Esophagus muscularis mucosa (tissue), 4 donors: ENCODE results near the gene MB. TPM values are rescaled to one million over a fixed set of nuclear protein-coding genes. Genes with fewer than 3 reads are reported as not detected.

Experiments
- DNase-seq: peaks from one replicate; pipeline ENCODE4 v3.0.0-alpha.2; 2017; ENCODE audit errors: extremely low spot score
- H3K27ac ChIP-seq, 4 donors: fragments of 200-600 bp; sonication (generic); replicated peaks in 1 of 4; 1 replicate in 3 of 4; 2 replicates in 1 of 4; pipeline ENCODE4 v1.5.1; 2016 to 2019; ENCODE audit warnings: mild to moderate bottlenecking in 1 of 4
- H3K27me3 ChIP-seq, 4 donors: fragments of 200-600 bp; sonication (generic); one replicate each; pipeline versions ENCODE4 v1.5.1 to v1.6.0; 2016 to 2019
- H3K36me3 ChIP-seq, 4 donors: fragments of 200-600 bp; sonication (generic); one replicate each; pipeline ENCODE4 v1.5.1; 2016 to 2019
- H3K4me1 ChIP-seq, 4 donors: fragments of 200-600 bp; sonication (generic); one replicate each; pipeline ENCODE4 v1.5.1; 2016 to 2019
- H3K4me3 ChIP-seq, 4 donors: fragments of 200-600 bp; sonication (generic); 1 replicate in 2 of 4; 2 replicates in 2 of 4; pipeline ENCODE4 v1.5.1; 2016 to 2019; ENCODE audit warnings: mild to moderate bottlenecking in 4 of 4, moderate library complexity in 1 of 4
- H3K9me3 ChIP-seq, 4 donors: fragments of 200-600 bp; sonication (generic); 1 replicate in 3 of 4; 2 replicates in 1 of 4; pipeline ENCODE4 v1.5.1; 2016 to 2019
- CTCF ChIP-seq, 3 experiments: fragments of 200-600 bp in 2 of 3; fragments of 450-650 bp in 1 of 3; sonication (generic) in 2 of 3; IDR thresholded peaks; one replicate each; pipeline ENCODE4 v1.5.1; 2017 to 2019; ENCODE audit warnings: antibody characterized with exemption in 3 of 3, mild to moderate bottlenecking in 2 of 3, moderate library complexity in 1 of 3
- EP300 ChIP-seq: sonication (generic); formaldehyde crosslinking; IDR thresholded peaks from one replicate; pipeline ENCODE4 v1.6.1; 2017; ENCODE audit warnings: antibody characterized with exemption
- POLR2A ChIP-seq: fragments of 450-650 bp; IDR thresholded peaks from one replicate; pipeline ENCODE4 v1.6.1; 2017; ENCODE audit warnings: antibody characterized with exemption, moderate library complexity, mild to moderate bottlenecking, low read depth
- POLR2AphosphoS5 ChIP-seq, 2 donors: sonication (generic); formaldehyde crosslinking; IDR thresholded peaks; one replicate each; pipeline ENCODE4 v1.6.1; 2017; ENCODE audit warnings: antibody characterized with exemption in 2 of 2
- WGBS: methylation state at CpG from one replicate; pipeline ENCODE4 v1.1.5; 2018; 5-methylcytosine and 5-hydroxymethylcytosine counted together
- intact Hi-C: fragments of 100-400 bp; cut with DNase I; formaldehyde crosslinking; loops from one replicate; pipeline ENCODE4 v1.15.1; 2023
- total RNA-seq, 4 donors: library from RNA; depleted of rRNA; stranded (reverse); fragments of >200 nt; gene quantifications; one replicate each; pipeline versions ENCODE4 v1.1.0 to v1.2.1, GENCODE V29; 2016

The MB gene
- total RNA-seq, 4 donors from 2014 or later = 0.63 to 3.0 TPM; not detected in 2

GRCh38 chr22:35634943-35635540 lies 17.9 kb upstream of the MB start:
- intact Hi-C loops = no loop called here
- no peak overlapping the region for H3K27ac ChIP-seq
- DNase-seq = no peak
- H3K36me3 ChIP-seq = no peaks in the 10 kb centered on the region
- no peaks in the 10 kb centered on the region for H3K9me3 ChIP-seq
- peaks cover 22 to 34% (median 31%) of the 10 kb centered on the region in 4 donors for H3K4me1 ChIP-seq
- no peak for TF ChIP-seq EP300
- TF ChIP-seq POLR2A = no peak
- no peak for TF ChIP-seq POLR2AphosphoS5 (IDR thresholded peaks at IDR 0.05)
- TF ChIP-seq CTCF (IDR thresholded peaks at IDR 0.05) = no peak
- WGBS = 84% methylated on average over 3 of the region's 3 CpGs
- H3K4me3 ChIP-seq = no peak overlapping the region
- H3K27me3 ChIP-seq = no peaks in the 10 kb centered on the region

GRCh38 chr22:35634015-35634414 lies 16.9 kb upstream of the MB start:
- no peak for DNase-seq
- Histone ChIP-seq H3K4me1 (peaks cover 26 to 39% (median 37%) of the 10 kb centered on the region in 4 donors), H3K27me3 (no peaks in the 10 kb centered on the region), H3K27ac (no peak overlapping the region), H3K4me3 (no peak overlapping the region), H3K9me3 (no peaks in the 10 kb centered on the region), H3K36me3 (no peaks in the 10 kb centered on the region)
- WGBS = 87% methylated on average over 4 of the region's 5 CpGs
- intact Hi-C loops = no loop called here
- no peak for TF ChIP-seq POLR2A
- TF ChIP-seq POLR2AphosphoS5 (IDR thresholded peaks at IDR 0.05) = no peak
- no peak for TF ChIP-seq EP300
- no peak for TF ChIP-seq CTCF (IDR thresholded peaks at IDR 0.05)

GRCh38 chr22:35633520-35633919 lies 16.4 kb upstream of the MB start:
- peaks cover 21 to 37% (median 34%) of the 10 kb centered on the region in 4 donors for H3K4me1 ChIP-seq
- H3K27me3 ChIP-seq = no peaks in the 10 kb centered on the region
- 90% methylated on average over 18 of the region's 18 CpGs for WGBS
- H3K4me3 ChIP-seq = no peak overlapping the region
- intact Hi-C loops = no loop called here
- no peak overlapping the region for H3K27ac ChIP-seq
- TF ChIP-seq CTCF (IDR thresholded peaks at IDR 0.05) (no peak), EP300 (no peak), POLR2AphosphoS5 (IDR thresholded peaks at IDR 0.05) (no peak), POLR2A (no peak)
- H3K9me3 ChIP-seq = no peaks in the 10 kb centered on the region
- no peaks in the 10 kb centered on the region for H3K36me3 ChIP-seq
- DNase-seq = no peak

GRCh38 chr22:35632935-35633334 lies 15.8 kb upstream of the MB start:
- 90% methylated on average over 3 of the region's 3 CpGs for WGBS
- DNase-seq = no peak

More at GRCh38 chr22:35632935-35633334, 15.8 kb upstream of the MB start:
- H3K27ac ChIP-seq = no peak overlapping the region
- H3K4me3 ChIP-seq = no peak overlapping the region
- no peaks in the 10 kb centered on the region for H3K27me3 ChIP-seq
- H3K9me3 ChIP-seq = no peaks in the 10 kb centered on the region
- H3K36me3 ChIP-seq = no peaks in the 10 kb centered on the region
- intact Hi-C loops = no loop called here
- H3K4me1 ChIP-seq = peaks cover 16 to 37% (median 30%) of the 10 kb centered on the region in 4 donors
- TF ChIP-seq EP300 (no peak), CTCF (IDR thresholded peaks at IDR 0.05) (no peak), POLR2AphosphoS5 (IDR thresholded peaks at IDR 0.05) (no peak), POLR2A (no peak)
